ENCODE measurements around the gene INHBC. TPM values are rescaled to one million over a fixed set of nuclear protein-coding genes. Genes with fewer than 3 reads are reported as not detected.

Gene INHBC
- total RNA-seq: not detected

- no peaks in the 10 kb centered on the region for H3K36me3 ChIP-seq
- TF ChIP-seq EP300 (IDR thresholded peaks at IDR 0.05): no peak
- TF ChIP-seq CTCF (IDR thresholded peaks at IDR 0.05): no peak
- TF ChIP-seq POLR2A (IDR thresholded peaks at IDR 0.05): no peak
- no peak for TF ChIP-seq POLR2AphosphoS5 (IDR thresholded peaks at IDR 0.05)
- no peak for ATAC-seq
Observed at GRCh38 chr12:57434517-57435223, at the start of gene INHBC. TSS of gene INHBC (plus strand) at chr12:57434784. CDS start at chr12:57434887, 103 bp downstream.

GRCh38 chr12:57385586-57385985 is 49.0 kb upstream of the INHBC start:
- no peaks in the 10 kb centered on the region for H3K9me3 ChIP-seq
- no peak for ATAC-seq
- 100% methylated on average over 2 of the region's 3 CpGs; no CpG with 5 or more reads in 1 of the 2 donors for WGBS, 2 donors (ENCODE audit: low coverage in 1 of 2)
- H3K27ac ChIP-seq: no peak overlapping the region
- peaks cover 0 to 11% (median 0%) of the 10 kb centered on the region in 3 donors for H3K4me1 ChIP-seq
- no peak for TF ChIP-seq POLR2A (IDR thresholded peaks at IDR 0.05)
- TF ChIP-seq POLR2AphosphoS5 (IDR thresholded peaks at IDR 0.05): no peak
- TF ChIP-seq CTCF (IDR thresholded peaks at IDR 0.05): no peak
- TF ChIP-seq EP300 (IDR thresholded peaks at IDR 0.05): no peak
- H3K27me3 ChIP-seq: no peaks in the 10 kb centered on the region
- peaks cover 0 to 36% of the 10 kb centered on the region in 2 donors for H3K36me3 ChIP-seq
- no peak overlapping the region for H3K4me3 ChIP-seq

More at GRCh38 chr12:57434517-57435223, at the start of gene INHBC:
- no peak within 1 kb of the TSS for H3K27ac ChIP-seq
- H3K9me3 ChIP-seq: no peaks in the 10 kb centered on the region
- H3K4me1 ChIP-seq: peaks cover 0 to 9% (median under 1%) of the 10 kb centered on the region in 3 donors
- H3K4me3 ChIP-seq: no peak within 1 kb of the TSS
- 57 to 80% methylated on average over 1 to 3 of the region's 8 CpGs for WGBS, 2 donors (ENCODE audit: low coverage in 1 of 2)
- no peaks in the 10 kb centered on the region for H3K27me3 ChIP-seq

GRCh38 chr12:57386187-57386720 is 48.3 kb upstream of the INHBC start:
- no peak for TF ChIP-seq EP300 (IDR thresholded peaks at IDR 0.05)
- no peak for TF ChIP-seq POLR2AphosphoS5 (IDR thresholded peaks at IDR 0.05)
- no peak for TF ChIP-seq POLR2A (IDR thresholded peaks at IDR 0.05)
- no peak for TF ChIP-seq CTCF (IDR thresholded peaks at IDR 0.05)
- H3K4me3 ChIP-seq: no peak overlapping the region
- no peaks in the 10 kb centered on the region for H3K9me3 ChIP-seq
- H3K4me1 ChIP-seq: peaks cover 0 to 11% (median 0%) of the 10 kb centered on the region in 3 donors
- no peak for ATAC-seq
- 100% methylated on average over 1 to 2 of the region's 33 CpGs for WGBS, 2 donors (ENCODE audit: low coverage in 1 of 2)
- peaks cover 0 to 41% of the 10 kb centered on the region in 2 donors for H3K36me3 ChIP-seq
- H3K27ac ChIP-seq: no peak overlapping the region
- no peaks in the 10 kb centered on the region for H3K27me3 ChIP-seq

- ATAC-seq: no peak
- H3K36me3 ChIP-seq: peaks cover 0 to 37% of the 10 kb centered on the region in 2 donors
- no peaks in the 10 kb centered on the region for H3K27me3 ChIP-seq
- no peaks in the 10 kb centered on the region for H3K9me3 ChIP-seq
- WGBS, 2 donors (ENCODE audit: low coverage in 1 of 2): 81% methylated on average over 5 of the region's 5 CpGs; no CpG with 5 or more reads in 1 of the 2 donors
- no peak for TF ChIP-seq EP300 (IDR thresholded peaks at IDR 0.05)
- TF ChIP-seq CTCF (IDR thresholded peaks at IDR 0.05): no peak
- TF ChIP-seq POLR2A (IDR thresholded peaks at IDR 0.05): no peak
- TF ChIP-seq POLR2AphosphoS5 (IDR thresholded peaks at IDR 0.05): no peak
- peaks cover 0 to 11% (median 0%) of the 10 kb centered on the region in 3 donors for H3K4me1 ChIP-seq
- H3K4me3 ChIP-seq: no peak overlapping the region
- H3K27ac ChIP-seq: no peak overlapping the region
Observed at GRCh38 chr12:57388425-57388824, 46.2 kb upstream of the INHBC start.
